CD4-positive, alpha-beta T cell treated with Interleukin-2 at 100 ng/mL for 4 hours (primary cell): ENCODE data around the gene CDH12.
"Not testable (repeated sequence)": the region's sequence is repeated elsewhere in the genome, so short reads cannot be mapped to it uniquely, and the experiment has no call there.

Experiments used
- DNase-seq: peaks from one replicate; pipeline ENCODE4 v3.0.0-alpha.2; 2020; ENCODE audit warnings: low spot score

The CDH12 gene

DNA sequence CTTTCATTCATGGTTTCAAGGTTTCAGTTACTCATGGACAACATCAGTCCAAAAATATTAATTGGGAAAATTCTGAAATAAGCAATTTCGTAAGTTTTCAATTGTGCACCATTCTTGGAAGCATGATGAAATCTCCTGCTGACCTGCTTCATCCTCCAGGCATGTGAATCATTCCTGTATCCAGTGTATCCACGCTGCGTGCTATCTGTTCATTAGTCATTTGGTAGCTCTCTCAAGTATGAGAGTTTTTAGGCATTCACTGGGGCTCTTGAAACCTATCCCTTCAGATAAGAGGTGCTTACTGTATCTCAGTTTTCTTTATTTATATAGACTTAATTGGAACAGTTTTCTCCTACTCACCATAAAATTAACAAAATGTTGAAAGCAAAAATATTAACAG, 293.0 kb downstream of the CDH12 start:
- DNase-seq: no peak

DNA sequence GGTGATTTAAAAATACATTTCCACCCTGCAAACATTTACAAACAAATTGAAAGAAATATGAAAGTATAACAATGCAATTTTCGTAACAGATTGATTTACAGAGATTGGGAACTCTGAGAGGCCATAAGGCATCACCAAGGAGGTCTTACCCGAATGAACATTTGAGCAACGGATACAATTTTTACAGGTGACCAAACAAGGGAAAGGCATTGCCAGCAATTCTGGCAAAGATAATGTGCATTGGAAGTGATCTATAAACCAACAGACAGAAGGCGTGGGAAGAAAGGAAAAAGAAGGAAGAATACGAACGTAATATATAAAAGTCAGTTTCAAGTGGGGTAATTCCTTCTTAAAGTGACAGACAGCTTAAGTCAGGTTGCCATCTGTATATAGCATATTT, 295.9 kb downstream of the CDH12 start:
- DNase-seq: no peak

- DNase-seq: no peak
Measured at GRCh38 chr5:22554475-22554874, 298.7 kb downstream of the CDH12 start.

DNA sequence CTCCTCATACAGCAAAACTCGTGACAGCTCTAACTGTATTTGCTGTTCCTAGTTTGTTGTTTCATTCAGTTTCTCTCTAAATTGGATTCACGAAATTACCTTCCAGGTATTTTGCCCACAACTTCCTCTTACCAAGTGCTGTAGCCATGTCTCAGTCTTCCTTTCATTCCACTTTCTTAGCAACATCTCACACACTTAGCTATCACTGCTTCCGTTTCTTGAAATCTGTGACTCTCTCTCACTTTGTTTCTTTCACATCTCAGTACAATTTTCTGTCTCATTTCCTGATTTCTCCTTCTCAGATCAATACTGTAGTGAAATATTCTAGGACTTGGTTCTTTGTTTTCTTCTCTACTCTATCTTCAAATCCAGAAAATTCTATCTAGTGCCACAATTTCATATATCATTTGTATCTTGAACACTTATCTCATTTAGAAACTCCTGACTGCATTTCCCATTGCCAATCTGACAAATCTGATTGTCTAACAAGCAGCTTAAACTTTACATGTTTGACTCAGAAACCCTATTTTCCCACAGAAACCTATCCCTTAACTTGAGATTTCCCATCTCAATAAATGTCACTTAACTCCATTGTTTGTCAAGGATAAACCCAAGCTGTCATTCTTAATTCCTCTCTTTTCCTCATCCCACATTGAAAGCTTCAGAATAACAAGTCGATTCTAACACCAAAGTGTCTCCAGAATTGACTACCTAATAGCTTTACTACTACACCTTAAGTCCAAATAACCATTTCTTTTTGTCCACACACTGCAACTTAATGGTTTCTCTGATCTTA, 303.1 kb downstream of the CDH12 start:
- DNase-seq: no peak

DNA sequence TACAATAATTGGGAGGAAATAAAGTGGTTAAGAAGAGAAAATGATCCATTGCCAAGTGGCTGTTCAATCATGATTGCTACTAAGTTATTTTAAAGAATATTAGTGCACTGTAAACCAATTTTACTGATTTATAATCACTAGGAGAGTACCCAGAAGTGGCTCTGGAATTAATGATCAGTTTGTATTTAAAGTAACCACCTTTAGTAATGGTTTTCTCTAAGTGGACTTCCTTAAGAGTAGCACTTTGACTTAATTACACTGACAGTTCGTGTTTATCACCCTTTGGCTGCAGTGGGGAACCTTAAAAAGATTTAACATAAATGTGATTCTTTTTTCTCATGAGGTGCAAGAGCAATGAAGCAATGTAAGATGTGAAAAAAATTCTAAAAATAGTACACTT, 310.8 kb downstream of the CDH12 start:
- DNase-seq: no peak

DNA sequence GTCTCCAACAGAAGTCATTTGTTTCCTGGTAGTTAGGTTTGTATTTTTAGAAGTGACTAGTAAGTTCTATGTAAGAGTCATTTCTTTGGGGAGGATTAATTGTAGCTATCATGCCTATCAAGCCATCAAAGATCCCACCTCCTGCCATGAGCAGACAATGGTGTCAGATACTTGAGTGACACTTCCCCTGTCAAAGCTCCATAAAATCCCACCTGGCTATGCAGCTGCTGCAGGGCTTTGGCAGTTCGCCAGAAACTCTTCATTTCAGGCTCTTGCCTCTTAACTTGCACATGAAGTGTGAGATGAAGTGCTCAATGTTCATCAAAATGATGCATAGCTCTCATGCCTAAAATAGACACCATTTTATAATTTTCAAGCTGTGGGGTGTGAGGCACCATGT, 312.1 kb downstream of the CDH12 start:
- DNase-seq: no peak

GRCh38 chr5:22539762-22540161, 313.4 kb downstream of the CDH12 start:
- DNase-seq: no peak

DNA sequence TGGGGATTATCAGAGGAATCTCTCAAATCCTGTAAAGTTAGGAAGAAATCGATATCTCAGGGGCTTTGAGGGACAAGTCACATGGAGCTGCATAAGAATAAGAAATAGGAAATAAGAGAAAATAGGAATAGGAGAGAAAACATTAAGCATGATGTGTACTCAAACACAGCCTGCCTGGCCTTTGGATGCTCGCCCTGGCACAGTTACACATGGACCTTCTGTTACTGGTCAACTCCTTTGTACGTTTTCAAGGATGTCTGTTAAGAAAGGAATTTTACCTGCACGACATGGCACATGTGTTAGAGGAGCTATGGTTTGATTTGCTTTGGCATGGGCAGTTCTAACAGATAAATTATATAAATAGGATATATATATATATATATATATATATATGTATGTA, 321.2 kb downstream of the CDH12 start:
- DNase-seq: no peak

- no peak for DNase-seq
Measured at GRCh38 chr5:22521521-22521920, 331.6 kb downstream of the CDH12 start.

DNA sequence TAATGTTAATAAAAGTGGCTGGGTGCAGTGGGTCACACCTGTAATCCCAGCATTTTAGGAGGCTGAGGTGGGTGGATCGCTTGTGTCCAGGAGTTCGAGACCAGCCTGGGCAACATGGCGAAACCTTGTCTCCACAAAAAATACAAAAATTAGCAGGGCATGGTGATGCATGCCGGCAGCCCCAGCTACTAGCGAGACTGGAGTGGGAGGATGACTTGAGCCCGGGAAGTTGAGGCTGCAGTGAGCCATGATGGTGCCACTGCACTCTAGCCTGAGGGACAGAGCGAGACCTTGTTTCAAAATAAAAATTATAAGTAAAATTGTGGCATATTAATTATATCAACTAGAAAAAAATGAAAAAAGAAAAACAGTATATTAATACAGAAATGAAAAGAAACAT, 336.6 kb downstream of the CDH12 start:
- DNase-seq: not testable (repeated sequence)

DNA sequence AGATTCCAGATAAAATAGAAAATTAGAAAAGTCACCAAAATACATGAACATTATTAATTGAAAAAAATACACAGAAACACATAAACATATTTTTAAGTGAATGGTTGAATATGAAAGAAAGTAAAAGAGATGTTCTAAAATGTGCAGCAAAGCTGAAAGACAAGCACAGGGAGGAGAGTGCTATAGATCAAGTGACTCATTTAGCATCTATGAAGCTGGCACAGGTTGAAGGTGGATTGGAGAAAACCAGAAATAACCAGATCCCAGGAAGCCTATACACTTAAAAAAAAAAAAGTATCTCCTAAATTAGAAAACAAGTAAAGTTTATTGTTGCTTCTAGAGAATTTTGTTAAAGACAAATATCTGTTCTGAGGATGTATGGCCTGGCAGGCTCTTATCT, 338.9 kb downstream of the CDH12 start:
- DNase-seq: no peak

- no peak for DNase-seq
Measured at GRCh38 chr5:22505891-22506290, 347.3 kb downstream of the CDH12 start.

DNA sequence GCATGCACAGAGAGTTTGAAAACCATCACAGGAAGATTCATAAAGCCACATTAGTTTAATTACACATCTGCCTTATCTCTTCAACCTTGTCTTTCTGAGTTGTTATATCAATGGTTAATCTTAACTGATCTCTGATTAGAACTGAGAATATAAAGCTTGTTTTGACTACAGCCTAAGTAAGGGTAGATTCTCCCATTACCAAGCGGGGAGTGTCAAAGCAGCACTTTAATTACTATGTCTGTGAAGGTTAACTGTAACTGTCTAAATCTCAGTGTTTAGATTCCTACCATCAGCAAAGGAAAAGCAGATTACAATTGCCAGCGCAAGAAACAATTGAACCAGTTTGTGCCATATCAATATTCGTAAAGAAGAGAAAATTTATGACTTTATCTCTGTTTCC, 348.7 kb downstream of the CDH12 start:
- DNase-seq: no peak

- DNase-seq: no peak
Measured at GRCh38 chr5:22500556-22500955, 352.6 kb downstream of the CDH12 start.

- no peak for DNase-seq
Measured at GRCh38 chr5:22496666-22497065, 356.5 kb downstream of the CDH12 start.

GRCh38 chr5:22495016-22495720, 358.0 kb downstream of the CDH12 start:
- DNase-seq: no peak

DNA sequence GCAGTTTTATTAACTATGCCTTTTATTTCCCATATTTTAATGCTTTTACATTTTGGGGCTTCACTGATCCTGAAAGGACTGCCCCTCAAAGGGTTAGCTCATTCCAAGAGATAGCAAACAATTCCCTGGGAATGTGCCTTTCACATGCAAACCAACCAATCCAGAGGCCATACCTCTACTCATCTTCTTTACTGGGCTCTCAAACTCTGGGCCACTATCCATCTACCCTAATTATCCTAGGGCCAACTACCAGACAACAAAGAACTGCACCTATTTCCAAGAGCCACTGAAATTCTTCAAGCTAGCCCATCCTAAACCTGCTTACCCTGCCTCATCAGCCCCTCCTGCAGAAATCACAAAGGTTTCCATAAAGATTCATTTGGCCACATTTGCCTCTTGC, 364.7 kb downstream of the CDH12 start:
- no peak for DNase-seq

- DNase-seq: no peak
Measured at GRCh38 chr5:22480305-22480704, 372.8 kb downstream of the CDH12 start.

DNA sequence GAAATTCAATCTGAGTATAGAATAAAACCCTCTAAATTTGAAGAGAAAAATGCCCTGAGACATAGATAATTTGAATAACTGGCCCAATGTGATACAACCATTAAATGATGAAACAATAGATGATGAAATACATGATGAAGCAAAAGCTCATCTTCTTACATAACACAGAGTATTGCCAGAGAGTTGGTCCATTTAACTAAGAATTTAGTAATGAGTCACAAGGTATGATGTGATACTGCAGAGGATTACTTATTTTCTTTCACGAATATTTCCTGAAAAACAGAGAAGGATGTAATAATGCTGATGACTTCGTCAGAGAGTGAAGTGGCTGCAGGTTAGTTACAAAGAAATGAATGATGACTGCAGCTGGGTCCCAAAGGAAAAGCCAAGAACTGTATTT, 379.3 kb downstream of the CDH12 start:
- DNase-seq: no peak

DNA sequence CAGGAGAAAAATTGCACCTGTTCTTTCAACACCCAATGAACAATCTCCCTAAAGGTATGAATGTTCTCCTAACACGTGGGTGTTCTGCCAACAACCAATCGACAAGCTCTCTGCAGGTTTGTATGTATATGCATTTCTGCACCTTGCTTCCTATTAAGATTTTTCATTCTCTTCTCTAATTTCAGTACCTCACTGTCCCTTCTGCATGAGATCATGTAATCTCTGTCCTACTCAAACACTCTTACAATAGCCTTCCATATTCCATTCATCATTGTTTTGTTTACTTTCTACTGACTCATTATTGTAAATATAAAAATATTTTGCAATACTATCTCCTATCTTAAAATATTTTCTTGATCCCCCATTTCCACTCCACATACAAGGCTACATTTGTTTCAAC, 382.0 kb downstream of the CDH12 start:
- no peak for DNase-seq

DNA sequence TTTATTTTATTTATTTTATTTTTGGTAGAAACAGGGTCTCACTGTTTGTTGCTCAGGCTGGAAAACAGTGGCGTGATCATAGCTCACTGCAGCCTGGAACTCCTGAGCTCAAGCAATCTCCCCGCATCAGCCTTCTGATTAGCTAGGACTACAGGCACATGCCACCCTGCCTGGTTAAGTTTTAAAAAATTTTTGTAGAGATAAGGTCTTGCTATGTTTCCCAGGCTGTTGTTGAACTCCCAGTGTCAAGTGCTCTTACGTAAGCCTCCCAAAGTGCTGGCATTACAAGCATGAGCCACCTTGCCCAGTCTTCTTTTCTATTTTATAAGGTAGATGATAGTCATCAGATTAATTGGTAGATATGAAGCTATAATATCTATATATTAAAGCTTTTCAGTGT, 382.7 kb downstream of the CDH12 start:
- DNase-seq: no peak

GRCh38 chr5:22465616-22466015, 387.5 kb downstream of the CDH12 start:
- DNase-seq: no peak

- no peak for DNase-seq
Measured at GRCh38 chr5:22465177-22465576, 388.0 kb downstream of the CDH12 start.

- no peak for DNase-seq
Measured at GRCh38 chr5:22460189-22460588, 393.0 kb downstream of the CDH12 start.
